Activated CD8-positive, alpha-beta T cell treated with anti-CD3 and anti-CD28 coated beads for 36 hours (primary cell): Measurements from ENCODE around the gene MEF2C. TPM values are rescaled to one million over a fixed set of nuclear protein-coding genes. Genes with fewer than 3 reads are reported as not detected.

Source experiments
- ATAC-seq: fragments of 200-7000 bp; cut with Tn5 transposase; one replicate; pipeline ENCODE4 v1.10.0; 2021; ENCODE audit warnings: mild to moderate bottlenecking, moderate library complexity
- CTCF ChIA-PET: fragments of 350-600 bp; sonication (Branson Sonifier 250); formaldehyde crosslinking; loops from one replicate; lab custom pipeline; 2021; ENCODE audit warnings: antibody characterized with exemption; lab: Charles Lee
- POLR2A ChIA-PET: fragments of 350-600 bp; sonication (Branson Sonifier 250); formaldehyde crosslinking; loops from one replicate; lab custom pipeline; 2021; ENCODE audit warnings: antibody characterized with exemption; lab: Charles Lee
- DNase-seq: peaks from one replicate; pipeline ENCODE4 v3.0.0-alpha.2; 2020
- H3K27ac Mint-ChIP-seq: one replicate; pipeline ENCODE4 v1.8.0; 2021; ENCODE audit warnings: mild to moderate bottlenecking, mixed read lengths
- H3K27me3 Mint-ChIP-seq: one replicate; pipeline ENCODE4 v1.8.0; 2021; ENCODE audit warnings: mixed read lengths
- H3K36me3 Mint-ChIP-seq: one replicate; pipeline ENCODE4 v1.8.0; 2021; ENCODE audit warnings: low read depth, mixed read lengths
- H3K4me1 Mint-ChIP-seq: one replicate; pipeline ENCODE4 v1.8.0; 2021; ENCODE audit warnings: low read depth, mixed read lengths
- H3K4me3 Mint-ChIP-seq: one replicate; pipeline ENCODE4 v1.8.0; 2021; ENCODE audit warnings: mild to moderate bottlenecking, moderate library complexity, mixed read lengths
- H3K9me3 Mint-ChIP-seq: one replicate; pipeline ENCODE4 v1.8.0; 2021; ENCODE audit warnings: mixed read lengths
- CTCF ChIP-seq: fragments of 200-600 bp; IDR thresholded peaks from one replicate; pipeline ENCODE4 v1.8.0; 2022; ENCODE audit warnings: antibody characterized with exemption, mild to moderate bottlenecking
- intact Hi-C: fragments of 100-400 bp; cut with micrococcal nuclease; formaldehyde crosslinking; loops from one replicate; pipeline ENCODE4 v1.10.0; 2022
- total RNA-seq, 2 experiments: library from RNA; stranded (reverse); gene quantifications; one replicate each; pipeline ENCODE4 v1.2.3, GENCODE V29; 2021

Gene MEF2C
- total RNA-seq, 2 experiments from 2014 or later, result 0.27 to 1.3 TPM

GRCh38 chr5:88899096-88899737 lies 16.2 kb upstream of the MEF2C start:
- TF ChIP-seq CTCF, result no peak
- Mint-ChIP-seq H3K27me3 (peaks cover 2% of the 10 kb centered on the region), H3K27ac (no peak overlapping the region), H3K9me3 (no peaks in the 10 kb centered on the region), H3K36me3 (no peaks in the 10 kb centered on the region), H3K4me3 (no peak overlapping the region), H3K4me1 (no peaks in the 10 kb centered on the region)
- CTCF ChIA-PET, result no interaction called here
- POLR2A ChIA-PET, result no interaction called here
- intact Hi-C loops, result no loop called here
- ATAC-seq (no peak), DNase-seq (no peak)

- H3K27me3 Mint-ChIP-seq, result peaks cover 3% of the 10 kb centered on the region
- no peaks in the 10 kb centered on the region for H3K9me3 Mint-ChIP-seq
- DNase-seq (no peak), ATAC-seq (no peak)
- ChIA-PET CTCF (no interaction called here), POLR2A (no interaction called here)
- H3K4me1 Mint-ChIP-seq, result no peaks in the 10 kb centered on the region
- intact Hi-C loops, result no loop called here
- no peak for TF ChIP-seq CTCF
- no peak overlapping the region for H3K4me3 Mint-ChIP-seq
- H3K27ac Mint-ChIP-seq, result no peak overlapping the region
- no peaks in the 10 kb centered on the region for H3K36me3 Mint-ChIP-seq
These were observed 14.8 kb upstream of the MEF2C start for GRCh38 chr5:88897748-88898147.

- POLR2A ChIA-PET, result no interaction called here
- no peaks in the 10 kb centered on the region for H3K36me3 Mint-ChIP-seq
- H3K4me1 Mint-ChIP-seq, result no peaks in the 10 kb centered on the region
- H3K27ac Mint-ChIP-seq, result no peak overlapping the region
- H3K4me3 Mint-ChIP-seq, result no peak overlapping the region
- no peak for TF ChIP-seq CTCF
- H3K27me3 Mint-ChIP-seq, result peaks cover 11% of the 10 kb centered on the region
- CTCF ChIA-PET, result interaction anchor here (0.6 kb wide), 1 partner anchor 15 kb away, joined by 3 read pairs; no protein-coding TSS in a partner anchor
- intact Hi-C loops, result no loop called here
- no peak for ATAC-seq
- no peaks in the 10 kb centered on the region for H3K9me3 Mint-ChIP-seq
- no peak for DNase-seq
These were observed 12.9 kb upstream of the MEF2C start for GRCh38 chr5:88895681-88896501.

GRCh38 chr5:88892669-88893068 lies 9.7 kb upstream of the MEF2C start:
- intact Hi-C loops, result no loop called here
- ChIA-PET CTCF (interaction anchor here (3.1 kb wide), 1 partner anchor 163 kb away, joined by 13 read pairs; no protein-coding TSS in a partner anchor), POLR2A (no interaction called here)
- no peak overlapping the region for H3K27ac Mint-ChIP-seq
- no peak overlapping the region for H3K4me3 Mint-ChIP-seq
- H3K27me3 Mint-ChIP-seq, result peaks cover 34% of the 10 kb centered on the region
- ATAC-seq (no peak), DNase-seq (no peak)
- no peaks in the 10 kb centered on the region for H3K36me3 Mint-ChIP-seq
- TF ChIP-seq CTCF, result no peak
- H3K9me3 Mint-ChIP-seq, result no peaks in the 10 kb centered on the region
- peaks cover 4% of the 10 kb centered on the region for H3K4me1 Mint-ChIP-seq
